HG02798 (cell line): ENCODE measurements around the gene TJP2.
"Not testable (repeated sequence)": the region's sequence is repeated elsewhere in the genome, so short reads cannot be mapped to it uniquely, and the experiment has no call there.

Experiments
- ATAC-seq: cut with Tn5 transposase; IDR thresholded peaks from one replicate; pipeline ENCODE4 v1.9.1; 2021; ENCODE audit warnings: mild to moderate bottlenecking; ENCODE audit not compliant: unreplicated experiment, poor library complexity

The TJP2 gene

DNA sequence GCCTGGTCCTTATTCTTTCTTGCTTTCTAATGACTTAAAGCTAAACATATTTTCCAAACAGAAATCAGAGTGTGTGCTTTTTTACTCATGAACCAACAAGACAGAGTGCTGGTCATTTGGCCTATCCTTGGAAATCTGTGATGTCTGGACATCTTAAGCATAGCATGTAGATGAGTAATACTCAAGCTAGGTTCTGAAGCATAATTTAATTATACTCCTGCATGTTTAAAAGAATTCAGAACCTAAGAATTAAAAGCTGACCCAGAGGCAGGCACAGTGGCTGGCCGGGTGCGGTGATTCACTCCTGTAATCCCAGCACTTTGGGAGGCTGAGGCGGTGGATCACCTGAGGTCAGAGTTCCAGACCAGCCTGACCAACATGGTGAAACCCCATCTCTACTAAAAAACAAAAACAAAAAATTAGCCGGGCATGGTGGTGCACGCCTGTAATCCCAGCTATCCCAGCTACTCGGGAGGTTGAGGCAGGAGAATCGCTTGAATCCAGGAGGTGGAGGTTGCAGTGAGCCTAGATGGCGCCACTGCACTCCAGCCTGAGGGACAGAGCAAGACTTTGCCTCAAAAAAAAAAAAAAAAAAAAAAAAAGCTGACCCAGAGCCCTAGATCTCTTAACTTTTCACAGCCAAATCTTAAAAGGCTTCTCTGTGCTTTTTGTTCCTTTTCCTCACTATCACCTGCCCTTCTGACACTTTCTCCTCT, 16.2 kb upstream of the TJP2 start:
- ATAC-seq, result no peak

DNA sequence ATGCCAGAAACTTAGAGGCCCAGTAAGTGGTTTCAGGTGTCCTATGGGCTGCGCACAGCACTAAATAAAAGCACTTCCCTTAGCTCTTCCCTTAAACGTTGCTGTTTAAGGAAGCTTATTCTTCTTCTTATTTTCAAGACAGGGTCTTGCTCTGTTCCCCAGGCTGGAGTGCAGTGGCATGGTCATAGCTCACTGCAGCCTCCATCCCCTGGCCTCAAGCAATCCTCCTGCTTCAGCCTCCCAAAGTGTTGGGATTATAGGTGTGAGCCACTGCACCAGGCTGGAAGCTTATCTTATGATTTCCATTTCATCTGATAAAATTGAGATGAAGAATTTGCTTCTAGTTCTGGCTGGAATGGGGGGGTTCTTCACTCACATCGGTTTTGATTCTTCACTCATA, 15.6 kb upstream of the TJP2 start:
- no peak for ATAC-seq

DNA sequence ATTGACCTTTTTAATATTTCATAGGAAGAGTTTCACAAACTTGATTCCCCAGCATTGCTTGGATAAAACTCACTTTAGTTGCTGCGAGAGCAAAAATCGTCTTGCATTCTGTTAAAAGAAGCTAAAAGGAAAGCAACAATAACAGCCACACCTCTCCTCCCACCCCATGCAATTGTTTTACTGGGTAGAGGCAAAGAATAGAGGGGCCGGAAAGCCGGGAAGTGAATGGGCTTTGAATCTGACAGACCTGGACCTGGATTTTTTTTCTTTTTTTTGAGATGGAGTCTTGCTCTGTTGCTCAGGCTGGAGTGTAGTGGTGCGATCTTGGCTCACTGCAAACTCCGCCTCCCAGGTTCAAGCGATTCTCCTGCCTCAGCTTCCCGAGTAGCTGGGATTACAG, 9.5 kb upstream of the TJP2 start:
- not testable (repeated sequence) for ATAC-seq

DNA sequence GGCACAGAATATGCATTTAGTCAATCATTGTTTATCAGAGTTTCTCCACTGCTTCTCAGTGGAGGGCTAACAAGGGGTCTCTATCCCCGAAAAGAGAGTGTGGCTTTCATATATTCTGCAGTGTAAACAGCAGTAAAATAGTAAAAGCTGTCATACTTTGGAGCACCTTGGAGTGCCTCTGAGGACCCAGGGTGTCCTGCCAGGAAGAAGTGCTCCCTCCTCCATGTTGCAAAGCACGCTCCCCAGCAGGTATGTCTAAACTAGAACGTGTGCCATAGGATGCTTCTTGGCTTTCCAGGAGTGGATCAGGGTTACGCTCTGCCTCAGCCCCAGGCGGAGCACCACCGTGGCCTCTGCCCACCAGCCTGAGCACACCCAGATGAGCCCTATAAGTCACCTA, 8.5 kb upstream of the TJP2 start:
- no peak for ATAC-seq

DNA sequence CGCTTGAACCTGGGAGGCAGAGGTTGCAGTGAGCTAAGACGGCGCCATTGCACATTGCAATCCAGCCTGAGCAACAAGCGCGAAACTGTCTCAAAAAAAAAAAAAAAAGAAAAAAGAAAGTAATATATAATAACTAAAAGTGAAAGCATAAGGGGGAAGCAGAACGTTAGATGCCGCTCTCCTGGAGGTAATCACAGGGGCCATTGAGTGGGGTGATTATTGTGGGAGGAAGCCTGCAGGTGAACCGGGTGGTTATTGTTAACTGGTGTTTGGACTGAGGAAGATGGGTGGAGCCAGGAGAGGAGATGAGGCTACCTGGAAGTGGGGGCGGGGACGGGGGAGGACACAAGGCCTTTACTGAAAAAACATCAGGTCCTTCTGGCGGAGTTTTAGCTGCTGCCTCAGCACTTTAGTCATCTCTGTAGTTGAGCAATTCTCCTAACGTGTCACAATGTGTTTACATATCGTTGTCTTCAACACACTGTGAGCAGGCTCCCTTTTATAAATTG, 5.3 kb upstream of the TJP2 start:
- ATAC-seq, result peak; percentile 58

DNA sequence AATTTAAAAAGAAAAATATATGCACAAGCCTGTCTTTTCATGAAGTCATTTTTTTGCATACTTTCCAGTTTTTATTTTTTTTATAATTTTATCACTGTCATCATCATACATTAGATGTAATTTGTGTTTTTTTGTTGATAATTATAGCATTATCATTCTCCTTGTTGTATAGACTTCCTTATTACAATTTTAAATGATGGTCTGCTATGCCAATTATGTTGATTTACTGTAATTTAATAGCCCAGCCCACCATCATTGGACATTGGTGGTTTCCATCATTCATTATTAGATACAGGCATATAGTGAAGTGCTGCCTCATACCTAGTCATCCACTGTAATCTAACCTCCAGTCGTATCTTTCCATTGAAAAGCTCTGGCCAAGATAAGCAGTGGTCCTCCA, 3.8 kb upstream of the TJP2 start:
- ATAC-seq, result no peak

DNA sequence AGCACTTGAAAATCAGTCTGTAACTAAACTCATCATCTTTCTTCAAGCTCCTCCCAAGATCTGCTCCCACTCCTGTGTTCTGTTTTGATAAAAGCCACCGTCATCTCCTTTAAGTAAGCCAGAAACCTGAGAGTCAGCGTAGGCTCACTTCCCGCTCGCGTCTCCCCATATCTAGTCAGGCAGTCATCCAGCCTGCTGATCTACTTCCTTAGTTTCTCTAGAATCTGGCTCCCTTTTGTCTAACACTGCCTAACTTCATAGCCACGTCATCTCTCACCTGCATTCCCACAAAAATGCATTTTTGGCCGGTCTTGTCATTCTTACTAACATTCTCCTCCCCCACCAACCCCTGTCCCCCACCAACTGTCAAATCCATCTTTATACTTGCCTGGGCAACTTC, 3.0 kb upstream of the TJP2 start:
- no peak for ATAC-seq

DNA sequence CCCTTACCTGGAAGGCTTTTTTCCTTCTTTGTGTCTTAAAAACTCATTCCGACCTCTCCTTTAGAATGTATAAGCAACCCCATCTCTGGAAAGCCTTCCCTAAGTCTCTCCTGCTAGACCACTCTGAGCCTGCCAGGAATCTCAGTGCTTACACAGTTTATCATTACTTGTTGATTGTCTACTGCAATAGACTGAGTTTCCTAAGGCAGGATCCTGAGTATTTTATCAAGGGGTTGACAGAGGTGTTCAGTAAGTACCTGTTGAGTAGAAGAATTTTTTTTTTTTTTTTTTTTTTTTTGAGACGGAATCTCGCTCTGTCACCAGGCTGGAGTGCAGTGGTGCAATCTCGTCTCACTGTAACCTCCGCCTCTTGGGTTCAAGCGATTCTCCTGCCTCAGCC, 2.6 kb upstream of the TJP2 start:
- ATAC-seq, result no peak

DNA sequence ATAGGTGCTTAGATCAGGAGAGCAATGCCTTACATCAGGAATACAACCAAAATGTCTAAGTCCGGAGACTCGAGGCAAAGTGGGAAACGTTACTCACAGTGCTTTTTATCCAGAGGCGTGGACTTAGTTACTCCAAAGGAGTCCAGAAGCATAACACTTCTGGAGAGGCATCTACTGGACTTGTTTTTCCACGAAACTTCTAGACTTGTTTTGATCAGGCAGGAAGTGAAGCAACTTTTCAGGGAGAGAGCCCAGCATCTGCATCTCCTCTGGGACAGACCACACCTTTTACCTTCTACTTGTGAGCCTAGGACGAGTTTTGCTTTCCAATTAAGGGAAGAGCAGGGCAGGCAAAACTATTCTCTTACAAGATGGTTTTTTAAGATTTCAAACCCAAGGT, 1.2 kb upstream of the TJP2 start:
- ATAC-seq, result no peak

DNA sequence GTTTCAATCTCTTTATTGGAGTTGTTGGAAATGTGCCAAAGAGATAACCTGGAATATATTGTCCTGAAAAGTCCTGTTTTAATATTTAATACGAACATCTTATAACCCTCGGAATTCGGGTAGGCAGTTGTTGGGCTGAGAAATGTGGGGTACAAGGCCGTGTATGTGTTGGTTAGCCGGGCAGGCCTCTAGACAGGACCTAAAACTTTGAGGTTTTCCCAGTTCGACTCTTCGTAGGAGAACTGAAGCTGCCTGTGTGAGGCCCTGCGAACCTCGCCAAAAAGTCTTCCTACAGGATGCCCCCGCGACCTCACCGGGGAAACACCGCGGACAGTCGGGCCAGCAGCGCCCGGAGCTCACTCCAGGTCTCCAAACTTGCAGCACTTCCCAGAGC, 583 bp upstream of the TJP2 start:
- ATAC-seq, result peak; percentile 26

DNA sequence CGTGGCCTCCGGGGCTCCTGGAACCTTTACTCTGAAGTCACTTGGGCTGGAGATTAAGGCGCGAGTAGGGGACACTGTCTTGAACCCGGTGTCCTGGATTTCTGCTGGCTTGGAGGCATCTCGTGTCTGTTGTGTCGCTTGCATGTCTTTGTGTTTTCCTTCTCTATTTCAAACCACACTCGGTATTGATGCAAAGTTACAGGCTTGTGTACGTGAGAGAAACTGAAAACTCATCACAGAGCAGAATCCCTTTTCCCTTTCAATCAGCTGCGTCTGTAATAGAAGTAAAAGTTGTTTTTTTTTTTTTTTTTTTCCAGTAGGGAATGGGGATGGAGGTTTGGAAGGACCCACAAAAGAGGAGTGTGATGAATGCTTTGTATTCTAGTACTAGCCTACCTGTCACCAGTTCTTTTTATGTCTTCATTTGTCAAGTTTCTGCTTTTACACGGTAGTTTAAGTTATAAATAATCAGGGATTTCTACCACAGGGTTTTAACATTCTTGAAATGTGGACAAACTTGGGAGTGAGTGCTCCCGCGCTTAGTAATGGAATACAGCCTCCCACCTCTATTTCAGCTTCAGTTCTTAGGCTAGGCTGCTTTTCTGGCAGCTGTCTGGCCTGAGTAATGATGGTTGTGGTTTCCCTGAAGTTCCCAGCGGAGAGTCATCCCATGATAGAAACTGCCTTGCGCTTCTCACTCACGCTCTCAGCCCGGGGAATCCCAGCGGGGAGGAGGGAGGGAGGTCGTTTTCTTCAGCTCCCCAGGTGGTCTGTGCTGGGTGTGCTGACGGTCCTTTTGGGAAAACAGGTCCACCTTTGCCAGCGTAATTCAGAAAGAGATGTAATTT, 763 bp downstream of the TJP2 start:
- peak; percentile 52 for ATAC-seq

DNA sequence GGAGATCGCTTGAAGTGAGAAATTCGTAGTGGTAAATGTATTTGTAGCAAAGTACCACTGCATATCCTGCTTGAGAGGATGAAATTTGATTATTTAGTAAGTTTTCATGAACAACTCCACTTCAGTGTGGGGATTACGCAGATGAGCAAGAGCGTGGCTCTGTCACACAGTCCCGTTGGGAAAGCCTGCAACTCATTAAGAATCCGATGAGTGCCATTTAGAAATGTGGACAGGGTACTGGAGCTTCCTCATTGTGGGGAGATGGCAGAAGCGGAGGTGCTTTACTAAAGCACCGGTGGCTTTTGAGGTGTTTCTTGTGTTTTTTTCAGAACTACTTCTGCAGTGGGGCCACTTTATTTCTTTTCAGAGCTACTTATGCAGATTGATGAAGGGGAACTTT, 1.4 kb downstream of the TJP2 start:
- peak; percentile 14 for ATAC-seq

DNA sequence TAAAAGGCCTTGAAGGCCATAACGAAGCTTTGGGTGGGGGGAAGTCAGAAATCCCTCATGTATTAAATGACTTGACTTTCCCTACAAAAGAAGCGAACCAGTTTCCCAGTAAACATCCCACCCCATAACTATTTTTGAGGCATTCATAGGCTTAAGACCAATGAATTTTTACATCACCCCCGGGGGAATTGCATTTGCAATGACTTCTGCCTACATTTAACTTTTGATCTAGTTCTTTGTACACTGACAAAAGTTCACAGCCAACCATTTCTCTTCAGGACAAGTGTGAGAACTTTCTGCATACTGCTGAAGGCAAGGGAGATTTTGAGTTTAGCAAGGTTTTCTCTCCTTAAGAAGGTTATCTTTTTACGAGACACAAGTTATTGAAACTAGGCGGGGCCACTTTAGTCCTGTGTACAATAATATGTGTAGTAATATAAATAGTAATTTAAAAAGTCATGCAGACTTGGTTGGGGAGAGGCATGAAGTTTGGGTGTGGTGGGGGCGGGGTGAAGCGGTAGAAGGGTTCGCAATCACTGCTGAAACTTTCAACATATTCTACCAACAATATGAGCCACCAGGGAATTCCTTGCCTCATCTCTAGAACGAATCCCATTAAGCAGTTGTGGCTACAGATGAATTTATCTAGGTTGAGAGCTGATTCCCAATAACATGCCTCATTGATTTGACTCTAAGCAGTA, 2.5 kb downstream of the TJP2 start:
- no peak for ATAC-seq

DNA sequence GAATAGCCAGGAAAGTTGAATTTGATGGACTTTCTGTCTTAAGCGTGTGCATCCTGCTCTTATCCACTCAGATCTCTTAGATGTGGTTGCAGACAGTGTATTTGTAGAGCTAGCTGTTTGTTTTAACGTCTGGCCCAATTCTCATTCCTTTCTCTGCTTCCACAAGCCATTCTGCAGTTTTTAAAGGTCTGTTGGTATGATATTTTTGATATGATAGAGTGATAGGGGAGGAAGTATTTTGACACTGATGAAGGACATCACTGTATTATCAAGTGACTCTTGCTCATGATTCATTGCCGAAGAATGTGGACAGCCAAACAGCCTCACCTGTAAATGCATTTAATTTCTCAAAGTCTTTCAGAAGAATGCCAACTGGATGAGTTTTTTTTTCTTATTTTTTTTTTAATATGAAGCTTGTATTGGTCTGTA, 4.5 kb downstream of the TJP2 start:
- no peak for ATAC-seq

DNA sequence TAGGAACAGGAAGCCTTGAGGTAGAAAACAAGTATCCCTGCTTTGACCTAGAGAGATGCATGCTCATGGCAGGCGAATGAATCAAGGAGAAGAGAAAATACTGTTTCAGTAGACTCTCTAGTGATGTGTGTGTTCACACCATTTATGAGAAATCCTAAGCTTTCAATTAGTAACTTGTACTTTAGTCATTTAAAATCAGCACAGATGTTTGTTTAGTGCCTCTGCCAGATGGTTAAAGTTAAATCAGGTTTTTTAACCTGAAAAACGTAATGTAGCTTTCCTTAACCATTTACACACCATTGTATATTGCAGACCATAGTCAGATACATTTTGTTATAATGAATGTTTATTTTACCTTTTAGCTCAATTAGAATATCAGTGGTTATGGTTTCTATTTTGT, 5.0 kb downstream of the TJP2 start:
- no peak for ATAC-seq

DNA sequence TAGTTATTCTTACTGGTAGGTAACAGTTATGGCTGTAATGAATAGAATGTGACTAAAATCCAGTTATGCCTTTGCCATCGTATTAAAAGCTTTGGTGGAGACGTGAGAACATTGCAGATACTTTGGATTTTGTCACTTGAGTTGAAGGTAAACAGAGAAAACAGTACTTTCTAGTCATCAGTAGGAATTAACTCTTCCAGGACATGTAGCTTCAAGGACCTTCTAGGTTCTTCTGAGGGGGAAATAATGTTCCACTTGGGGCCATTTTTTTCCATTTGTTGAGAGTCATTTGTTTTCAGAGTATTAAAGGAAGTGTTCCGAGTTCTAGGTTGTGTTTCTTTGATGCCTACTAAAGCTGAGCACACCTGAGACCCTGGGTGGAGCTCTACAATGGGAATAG, 6.1 kb downstream of the TJP2 start:
- ATAC-seq, result no peak

DNA sequence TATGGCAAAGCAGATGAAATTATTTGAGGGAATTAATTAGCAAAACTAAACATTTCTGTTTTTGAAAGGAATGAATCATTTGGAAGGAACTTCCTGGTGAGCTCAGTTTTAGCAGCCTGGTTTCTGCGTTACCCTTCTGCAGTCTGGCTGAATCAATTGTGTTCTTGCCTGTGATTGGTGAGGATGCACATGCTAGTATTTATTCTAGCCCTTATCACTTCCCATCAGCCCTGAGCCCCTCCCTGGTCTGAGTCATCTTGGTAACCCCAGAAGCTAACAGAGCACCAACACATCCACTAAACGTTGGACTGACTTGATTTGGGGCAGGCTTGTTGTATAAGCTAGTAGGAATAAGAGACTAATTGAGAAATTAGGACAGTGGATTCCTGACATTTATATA, 6.6 kb downstream of the TJP2 start:
- ATAC-seq, result no peak

DNA sequence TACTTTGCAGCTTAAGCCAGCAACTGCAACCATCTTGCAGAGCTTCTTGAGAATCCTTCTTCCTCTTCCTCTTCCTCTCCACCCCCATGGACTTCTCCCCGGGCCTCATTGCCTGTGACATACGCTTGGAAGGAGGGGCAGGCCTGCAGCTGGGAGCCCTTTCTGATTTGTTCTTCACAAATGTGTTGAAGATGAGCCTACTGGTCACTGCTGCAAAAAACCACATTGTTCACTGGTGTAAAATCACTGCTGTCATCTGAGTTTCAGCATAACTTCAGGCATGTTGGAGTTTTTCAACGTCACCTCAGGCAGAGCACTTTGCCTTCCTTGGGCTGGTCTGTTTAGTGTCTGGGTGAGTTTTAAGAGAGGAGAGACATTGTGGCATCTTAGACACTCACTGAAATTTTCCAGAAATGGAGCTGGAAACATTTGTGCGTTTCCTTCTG, 7.9 kb downstream of the TJP2 start:
- ATAC-seq, result no peak

DNA sequence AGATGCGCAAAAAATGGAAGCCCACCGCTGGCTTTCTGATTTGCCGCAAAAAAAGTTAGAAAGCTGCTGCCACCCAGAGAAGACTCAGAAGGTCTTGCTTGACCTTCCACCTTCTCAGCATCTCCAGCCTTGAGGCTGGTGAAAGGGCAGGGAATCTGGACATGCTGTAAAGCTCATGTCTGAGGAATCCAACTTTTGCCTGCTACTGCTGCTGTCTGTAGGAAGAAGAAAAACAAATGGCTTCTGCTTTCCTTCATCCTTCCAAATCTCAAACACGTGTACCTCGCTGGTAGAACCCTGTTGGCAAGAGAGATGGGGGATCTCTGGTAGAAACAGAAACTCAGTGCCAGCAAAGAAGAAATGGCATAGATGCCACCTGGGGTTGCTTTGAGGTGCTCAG, 10.2 kb downstream of the TJP2 start:
- ATAC-seq, result no peak

DNA sequence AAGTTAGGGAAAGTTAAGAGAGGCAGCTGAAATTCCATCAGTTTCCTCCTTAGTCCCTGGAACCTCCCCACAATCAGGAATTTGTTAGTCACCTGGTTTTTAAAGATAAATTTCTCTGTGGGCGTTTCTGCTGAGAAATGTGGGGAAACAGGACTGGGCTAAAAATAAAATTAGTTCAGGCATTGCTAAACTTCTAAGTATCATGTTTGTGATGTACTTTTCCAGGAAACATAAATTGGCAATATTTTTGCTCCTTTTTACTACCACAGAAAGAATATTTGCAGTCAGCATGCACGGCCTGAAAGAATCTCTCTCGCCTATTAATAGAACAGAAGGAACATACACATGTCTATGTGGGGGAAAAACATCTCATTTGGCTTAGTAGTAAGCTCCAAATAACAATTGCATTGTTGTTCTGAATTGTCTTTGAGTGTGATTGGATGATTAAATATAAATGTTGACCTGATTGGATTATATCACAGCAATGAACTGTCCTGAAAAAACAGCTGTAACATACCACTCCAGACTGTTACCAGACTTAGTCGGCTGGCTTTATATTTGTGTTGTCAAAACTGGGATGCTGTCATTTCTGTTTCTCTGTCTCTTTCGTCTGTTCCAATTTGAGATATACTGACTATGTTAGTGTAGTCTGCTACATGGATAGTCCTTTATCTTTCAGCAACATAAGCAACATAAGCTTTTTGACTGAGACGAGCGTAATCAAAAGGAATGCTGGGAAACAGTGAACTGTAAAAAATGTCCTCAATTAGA, 12.9 kb downstream of the TJP2 start:
- no peak for ATAC-seq
